Posterior vena cava (tissue), 2 donors: ENCODE data around the gene TXN. TPM values are rescaled to one million over a fixed set of nuclear protein-coding genes. Genes with fewer than 3 reads are reported as not detected.
"Not testable (repeated sequence)": the region's sequence is repeated elsewhere in the genome, so short reads cannot be mapped to it uniquely, and the experiment has no call there.

ENCODE experiments used
- DNase-seq: peaks from one replicate; pipeline ENCODE4 v3.0.0-alpha.2; 2020; ENCODE audit warnings: low spot score
- intact Hi-C, 2 donors: fragments of 100-400 bp; cut with DNase I; formaldehyde crosslinking; loops; one replicate each; pipeline versions ENCODE4 v1.14.1 to v1.14.2; 2022 to 2023
- total RNA-seq, 2 donors: library from RNA; stranded (reverse); fragmentation: NEBNext Ultra II Directional; extraction: Animal tissue kit (Norgen Biotek cat#: 25700); gene quantifications; one replicate each; pipeline ENCODE4 v1.2.1, GENCODE V29; 2021
- donor health status: DM: yes; HTN: yes; CAD: no.
- donor health status: DM: yes; HTN: yes; CAD: no.

The TXN gene
- total RNA-seq, 2 donors from 2014 or later, result 132 to 212 TPM

GRCh38 chr9:110217656-110218099 is 38.6 kb downstream of the TXN start:
- intact Hi-C loops, result loop anchor here in 1 of 2 donors (5.0 to 10.0 kb wide), 2 partner anchors 35 to 633 kb away; no protein-coding TSS in a partner anchor
- DNase-seq, result no peak

DNA sequence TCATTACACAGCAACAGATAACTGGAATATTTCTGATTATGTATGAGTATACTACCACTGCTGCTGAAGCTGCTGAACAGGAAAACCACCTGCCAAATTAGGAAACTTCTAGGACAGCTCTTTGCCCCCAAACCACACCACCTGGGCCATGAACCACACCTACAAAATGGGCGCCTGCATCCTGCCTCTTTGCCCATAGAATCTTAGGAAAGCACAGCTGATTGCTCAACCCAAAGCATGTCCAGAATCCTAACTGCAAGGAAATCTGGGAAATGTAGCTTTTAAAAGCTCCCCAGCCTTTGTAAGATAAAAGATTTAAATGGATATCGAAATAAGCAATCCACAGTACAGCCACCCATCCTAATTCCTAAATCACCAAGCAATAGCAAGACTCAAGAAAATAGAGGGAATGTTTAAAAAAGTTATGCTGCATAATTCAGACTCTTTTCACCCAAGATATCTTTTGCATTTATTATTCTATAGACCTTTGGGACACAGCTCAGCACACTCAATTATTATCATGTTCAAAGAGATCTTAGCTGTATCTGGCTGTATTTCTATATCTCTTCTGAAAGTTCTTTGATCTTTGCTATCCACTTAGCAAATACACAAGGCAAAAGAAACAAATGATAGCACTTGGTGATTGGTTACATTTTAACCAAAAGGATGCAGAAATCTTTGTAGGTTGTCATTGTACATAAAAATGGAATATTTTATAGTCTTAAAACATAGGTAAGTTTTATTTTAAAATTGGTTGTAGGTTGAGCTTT is 41.5 kb downstream of the TXN start:
- intact Hi-C loops, result loop anchor here in 1 of 2 donors (5.0 to 10.0 kb wide), 2 partner anchors 32 to 630 kb away; no protein-coding TSS in a partner anchor
- DNase-seq, result no peak

DNA sequence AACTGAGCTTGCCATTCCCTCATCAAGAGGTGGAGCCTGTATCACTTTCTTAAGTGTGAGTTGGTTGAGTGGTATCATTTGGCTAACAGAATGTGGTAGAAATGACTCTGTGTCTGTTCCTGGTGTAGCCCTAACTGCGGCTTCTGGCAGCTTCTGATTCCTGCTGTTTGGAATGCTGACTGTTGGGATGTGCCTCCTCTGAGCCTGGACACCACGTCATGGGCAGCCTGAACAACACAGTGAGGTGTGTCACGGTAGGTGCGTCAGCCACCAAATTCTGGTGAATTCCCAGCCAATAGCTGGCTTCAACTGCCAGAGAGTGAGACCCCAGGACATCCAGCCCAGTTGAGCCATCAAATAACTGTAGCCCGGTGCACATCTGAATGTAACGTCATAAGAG is 42.2 kb downstream of the TXN start:
- DNase-seq, result no peak
- intact Hi-C loops, result loop anchor here in 1 of 2 donors (10.0 kb wide), 1 partner anchor 629 kb away; no protein-coding TSS in a partner anchor

DNA sequence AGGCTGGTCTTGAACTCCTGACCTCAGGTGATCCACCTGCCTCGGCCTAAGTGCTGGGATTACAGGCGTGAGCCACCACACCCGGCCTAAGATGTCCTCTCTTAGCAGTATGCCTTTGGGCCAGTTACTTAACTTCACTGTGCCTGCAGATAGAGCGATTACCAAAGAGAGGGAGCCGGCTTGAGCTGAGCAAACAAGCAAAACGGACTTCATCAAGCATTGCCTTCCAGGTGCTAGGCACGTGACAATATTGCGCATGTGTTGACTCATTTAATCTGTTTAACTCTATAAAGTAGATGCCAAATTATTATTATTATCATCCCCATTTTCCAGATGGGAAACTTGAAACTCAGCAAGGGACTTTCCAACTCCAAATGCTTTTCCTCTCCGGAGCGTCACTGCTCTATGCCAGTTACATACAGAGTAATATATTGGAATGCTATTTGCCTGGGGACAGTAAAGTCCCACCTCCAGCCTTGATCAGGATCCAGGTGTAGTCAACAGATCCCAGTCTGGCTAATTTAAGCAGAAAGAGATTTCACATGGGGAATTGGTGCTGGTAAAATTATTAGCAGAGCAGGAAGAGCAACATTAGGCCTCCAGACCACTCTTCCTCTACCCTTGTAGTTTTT is 42.8 kb downstream of the TXN start:
- no peak for DNase-seq
- intact Hi-C loops, result loop anchor here in 1 of 2 donors (10.0 kb wide), 1 partner anchor 629 kb away; no protein-coding TSS in a partner anchor

- intact Hi-C loops, result no loop called here
- DNase-seq, result no peak
These were observed 48.3 kb downstream of the TXN start, which contains the start of gene C9orf152 for GRCh38 chr9:110208031-110208430. TSS of gene C9orf152 (minus strand) at chr9:110208159. CDS start at chr9:110207579, 580 bp downstream.

- intact Hi-C loops, result no loop called here
These were observed 49.2 kb downstream of the TXN start for GRCh38 chr9:110207071-110207641.

DNA sequence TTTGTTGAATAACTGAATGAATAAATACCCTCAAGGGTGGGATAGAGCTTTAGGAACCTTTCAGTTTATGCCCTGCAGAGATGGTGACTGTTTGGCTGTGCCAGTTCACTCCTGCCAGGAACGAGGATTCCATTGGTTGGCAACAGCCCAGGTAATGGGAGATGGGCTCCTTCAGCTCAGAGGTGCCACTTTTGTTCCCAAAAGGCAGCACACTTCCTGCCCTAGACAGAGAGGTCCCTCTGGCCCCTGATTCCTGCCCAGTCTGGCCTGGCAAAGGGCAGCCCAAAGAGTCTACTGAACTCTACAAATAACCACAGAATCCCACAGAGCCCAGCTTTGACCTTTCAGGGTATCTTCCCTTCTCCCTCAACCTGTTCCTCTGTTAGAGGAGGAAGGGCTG is 49.9 kb downstream of the TXN start:
- intact Hi-C loops, result no loop called here
- DNase-seq, result no peak

More at GRCh38 chr9:110207071-110207641, 49.2 kb downstream of the TXN start:
- DNase-seq, result no peak

DNA sequence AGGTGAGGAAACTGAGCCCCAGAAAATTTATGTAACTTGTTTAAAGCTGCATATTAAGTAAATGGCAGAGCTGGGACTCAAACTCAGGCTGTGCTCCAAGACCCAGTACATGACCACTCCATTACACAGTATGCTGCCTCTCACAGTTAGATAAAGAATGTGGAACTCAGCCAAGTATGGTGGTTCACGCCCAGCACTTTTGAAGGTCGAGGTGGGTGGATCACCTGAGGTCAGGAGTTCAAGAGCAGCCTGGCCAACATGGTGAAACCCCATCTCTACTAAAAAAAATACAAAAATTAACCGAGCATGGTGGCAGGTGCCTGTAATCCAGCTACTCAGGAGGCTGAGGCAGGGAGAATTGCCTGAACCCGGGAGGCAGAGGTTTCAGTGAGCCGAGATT is 50.7 kb downstream of the TXN start:
- intact Hi-C loops, DNase-seq: not testable (repeated sequence)

DNA sequence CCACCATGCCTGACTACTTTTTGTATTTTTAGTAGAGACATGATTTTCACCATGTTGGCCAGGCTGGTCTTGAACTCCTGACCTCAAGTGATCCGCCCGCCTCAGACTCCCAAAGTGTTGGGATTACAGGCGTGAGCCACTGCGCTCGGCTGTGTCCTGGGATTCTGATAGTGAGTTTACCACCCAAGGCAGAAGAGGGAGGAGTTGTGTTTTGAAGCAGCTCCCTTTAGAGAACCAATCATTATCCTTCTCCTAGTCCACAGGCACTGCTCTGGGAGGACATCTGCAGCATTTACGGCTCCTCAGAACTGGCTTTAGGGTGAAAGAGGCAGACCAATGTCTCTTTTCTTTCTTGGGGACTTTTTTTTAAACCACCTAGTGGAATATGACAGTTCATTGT is 54.1 kb downstream of the TXN start:
- intact Hi-C loops, result no loop called here
- no peak for DNase-seq

DNA sequence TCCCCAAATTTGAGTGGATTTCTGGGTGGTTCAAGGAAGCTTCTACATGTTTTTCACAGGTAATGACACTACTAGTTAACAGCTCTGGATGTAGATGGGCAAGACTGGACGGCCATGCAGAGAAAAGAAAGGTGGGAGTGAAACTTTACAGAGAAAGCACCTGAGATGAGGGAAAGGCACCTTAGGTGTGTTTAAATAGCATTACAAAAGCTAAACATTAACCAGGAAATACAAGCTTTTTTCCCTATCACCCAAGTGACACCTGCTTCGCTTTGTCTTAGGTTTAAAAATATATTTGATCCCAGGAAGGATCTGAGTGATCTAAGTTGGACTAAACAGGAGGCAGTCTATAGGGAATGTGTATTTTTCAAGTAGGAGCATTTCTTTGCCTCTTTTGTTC is 56.7 kb downstream of the TXN start:
- no peak for DNase-seq
- intact Hi-C loops, result no loop called here

DNA sequence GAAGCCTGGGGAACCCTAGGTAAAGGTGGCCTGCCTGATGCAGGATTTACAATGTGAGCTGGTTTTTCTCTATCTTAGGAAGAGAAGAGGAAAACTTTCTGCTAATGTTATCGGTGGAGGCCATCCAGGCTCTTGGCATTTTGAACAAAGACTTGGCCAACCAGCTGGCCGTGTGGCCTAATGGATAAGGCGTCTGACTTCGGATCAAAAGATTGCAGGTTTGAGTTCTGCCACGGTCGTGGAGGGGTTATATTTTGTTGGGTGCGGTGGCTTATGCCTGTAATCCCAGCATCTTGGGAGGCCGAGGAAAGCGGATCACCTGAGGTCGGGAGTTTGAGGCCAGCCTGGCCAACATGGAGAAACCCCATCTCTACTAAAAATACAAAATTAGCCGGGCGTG is 58.0 kb downstream of the TXN start:
- intact Hi-C loops, result no loop called here
- no peak for DNase-seq

DNA sequence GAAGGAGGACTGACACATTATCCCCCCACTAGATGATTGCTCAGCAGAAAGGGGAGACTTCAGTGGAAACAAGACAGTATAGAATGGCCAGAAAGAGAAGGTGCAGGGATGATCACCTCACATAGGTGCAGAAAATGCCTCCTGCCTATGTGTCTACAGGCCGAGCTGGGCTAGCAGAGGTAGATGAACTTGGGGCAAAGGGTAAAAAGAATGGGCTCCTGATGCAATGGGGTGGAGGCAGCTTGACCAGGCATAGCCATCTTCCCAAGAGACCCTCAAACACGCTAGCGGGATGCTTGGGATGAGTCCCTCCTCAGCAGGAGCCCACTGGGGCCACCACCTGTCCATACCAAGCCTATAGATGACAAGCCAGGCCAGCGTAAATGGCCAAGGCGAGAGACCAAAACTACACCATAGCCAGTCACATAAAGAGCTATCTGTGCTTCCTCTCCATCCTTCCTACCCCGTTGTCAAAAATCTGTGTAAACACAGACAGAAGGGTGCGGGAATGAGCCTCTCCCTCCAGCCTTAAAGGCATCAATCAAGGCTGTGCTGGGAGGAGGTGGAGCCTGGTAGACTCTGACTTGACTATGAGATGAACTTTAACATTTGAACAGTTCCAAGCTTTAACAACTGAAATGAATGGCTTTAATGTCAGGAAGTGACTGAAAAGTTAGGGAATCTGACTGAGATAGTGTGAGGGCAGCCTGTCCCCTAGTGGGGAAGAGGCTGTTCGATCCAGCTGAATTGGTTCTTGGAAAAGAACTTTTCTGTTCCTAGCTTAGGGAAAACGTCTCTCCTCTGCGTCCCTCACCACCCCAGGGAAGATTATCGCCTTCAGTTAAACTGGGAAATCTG is 58.7 kb downstream of the TXN start:
- DNase-seq, result no peak
- intact Hi-C loops, result no loop called here

DNA sequence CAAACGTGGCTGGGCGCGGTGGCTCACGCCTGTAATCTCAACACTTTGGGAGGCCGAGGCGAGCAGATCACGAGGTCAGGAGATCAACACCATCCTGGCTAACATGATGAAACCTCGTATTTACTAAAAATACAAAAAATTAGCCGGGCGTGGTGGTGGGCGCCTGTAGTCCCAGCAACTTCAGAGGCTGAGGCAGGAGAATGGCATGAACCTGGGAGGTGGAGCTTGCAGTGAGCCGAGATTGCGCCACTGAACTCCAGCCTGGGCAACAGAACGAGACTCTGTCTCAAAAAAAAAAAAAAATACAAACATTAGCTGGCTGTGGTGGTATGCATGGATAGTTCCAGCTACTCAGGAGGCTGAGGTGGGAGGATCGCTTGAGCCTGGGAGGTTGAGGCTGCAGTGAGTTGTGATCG is 60.2 kb downstream of the TXN start:
- intact Hi-C loops, DNase-seq: not testable (repeated sequence)

Other genes starting within 250 kb of the TXN start
- not detected for gene C9orf152, start 48.3 kb downstream of the TXN start, total RNA-seq
- gene TXNDC8, start 81.4 kb upstream of the TXN start, total RNA-seq, result not detected